ENCODE results near the gene RPP30. TPM values are rescaled to one million over a fixed set of nuclear protein-coding genes. Genes with fewer than 3 reads are reported as not detected.
A peak's percentile ranks its signal among the peaks of the same experiment; 100 is the strongest.
"Not testable (repeated sequence)": the region's sequence is repeated elsewhere in the genome, so short reads cannot be mapped to it uniquely, and the experiment has no call there.

Gene RPP30
- total RNA-seq, 1 donor from 2014 or later: 27.6 TPM

- no peak for DNase-seq (ENCODE audit: low spot score)
- peak; percentile 69 for ATAC-seq
- intact Hi-C loops (cut with DNase I): no loop called here
These were observed 59.4 kb downstream of the RPP30 start for GRCh38 chr10:90930971-90931871.

DNA sequence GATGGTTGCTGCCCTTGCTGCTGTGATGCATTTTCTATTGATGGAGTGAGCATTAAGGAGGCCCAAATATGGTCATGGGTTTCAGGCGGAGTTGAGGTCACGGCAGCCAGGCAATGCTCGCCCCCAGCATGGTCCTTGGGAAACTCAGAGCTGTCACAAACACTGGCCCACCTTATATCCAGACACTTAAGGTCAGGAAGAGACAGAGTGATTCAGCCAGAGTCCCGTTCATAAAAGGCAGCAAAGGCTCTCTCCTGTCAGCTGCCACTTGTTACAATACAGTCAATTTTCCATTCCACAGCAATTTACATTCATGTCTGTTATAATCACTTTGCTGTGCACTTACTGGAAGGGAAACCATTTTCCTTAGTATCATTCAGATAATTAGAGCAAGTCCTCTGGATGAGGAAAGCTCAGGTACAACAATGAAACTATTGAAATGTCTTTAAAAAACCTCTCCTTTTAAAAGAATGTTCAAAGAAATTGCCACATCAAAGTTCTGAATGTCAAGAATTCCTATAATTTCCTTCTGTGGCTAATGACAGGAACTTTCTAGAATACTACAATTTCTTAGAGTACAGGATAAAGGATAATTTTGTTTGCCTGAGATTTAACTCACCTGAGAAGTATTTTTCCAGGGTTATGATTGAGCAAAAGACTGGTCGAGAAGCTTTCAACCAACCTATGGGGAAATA, 64.0 kb downstream of the RPP30 start:
- intact Hi-C loops (cut with DNase I): no loop called here
- DNase-seq (ENCODE audit: low spot score): no peak
- no peak for ATAC-seq

DNA sequence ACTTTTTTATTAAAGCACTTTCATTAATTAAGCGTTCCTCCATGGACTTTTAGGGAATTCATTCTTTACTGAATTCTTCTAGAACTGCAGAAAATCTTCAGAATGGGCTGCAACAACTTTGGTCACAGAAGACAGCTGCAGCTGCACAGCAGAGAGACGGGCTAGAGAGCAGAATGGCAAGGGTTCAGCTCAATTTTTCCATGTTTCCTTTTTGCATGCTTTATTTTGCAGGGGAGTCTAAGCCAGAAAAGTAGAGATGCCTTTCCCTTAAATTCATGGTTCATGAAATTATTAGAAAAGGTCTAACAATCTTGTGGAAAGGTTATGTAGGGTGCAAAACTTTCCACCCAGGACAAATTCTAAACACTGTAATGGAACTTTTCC, 64.5 kb downstream of the RPP30 start:
- no peak for ATAC-seq
- intact Hi-C loops (cut with DNase I): no loop called here
- DNase-seq (ENCODE audit: low spot score): no peak

GRCh38 chr10:90937645-90938258, 66.0 kb downstream of the RPP30 start:
- DNase-seq (ENCODE audit: low spot score) (no peak), ATAC-seq (no peak)
- intact Hi-C loops (cut with DNase I): no loop called here

DNA sequence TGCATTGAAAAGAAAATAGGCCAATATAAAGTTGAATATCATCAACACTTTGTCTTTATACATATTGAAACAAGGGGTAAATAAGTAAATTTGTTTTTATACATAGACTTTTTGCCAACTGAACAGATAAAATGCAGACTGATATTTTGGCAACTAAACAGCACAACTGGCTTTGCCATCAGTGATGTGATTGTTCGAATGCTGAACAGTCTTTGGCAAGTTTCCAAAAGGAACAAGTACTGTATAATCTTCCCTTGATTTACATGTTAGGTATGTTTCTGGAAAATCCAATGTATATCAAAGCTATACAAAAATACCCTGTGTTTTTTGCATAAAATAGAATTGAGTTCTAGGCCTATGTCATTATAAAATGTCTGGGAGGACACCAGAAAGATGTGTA, 67.3 kb downstream of the RPP30 start:
- intact Hi-C loops (cut with DNase I): no loop called here
- ATAC-seq (no peak), DNase-seq (ENCODE audit: low spot score) (no peak)

- DNase-seq (ENCODE audit: low spot score) (no peak), ATAC-seq (no peak)
- intact Hi-C loops (cut with DNase I): no loop called here
These were observed 67.9 kb downstream of the RPP30 start for GRCh38 chr10:90939648-90940047.

- intact Hi-C loops (cut with DNase I); DNase-seq (ENCODE audit: low spot score); ATAC-seq: not testable (repeated sequence)
These were observed 71.2 kb downstream of the RPP30 start for GRCh38 chr10:90942980-90943379.

GRCh38 chr10:90944749-90945148, 73.0 kb downstream of the RPP30 start:
- ATAC-seq: no peak
- DNase-seq (ENCODE audit: low spot score): no peak
- intact Hi-C loops (cut with DNase I): no loop called here

DNA sequence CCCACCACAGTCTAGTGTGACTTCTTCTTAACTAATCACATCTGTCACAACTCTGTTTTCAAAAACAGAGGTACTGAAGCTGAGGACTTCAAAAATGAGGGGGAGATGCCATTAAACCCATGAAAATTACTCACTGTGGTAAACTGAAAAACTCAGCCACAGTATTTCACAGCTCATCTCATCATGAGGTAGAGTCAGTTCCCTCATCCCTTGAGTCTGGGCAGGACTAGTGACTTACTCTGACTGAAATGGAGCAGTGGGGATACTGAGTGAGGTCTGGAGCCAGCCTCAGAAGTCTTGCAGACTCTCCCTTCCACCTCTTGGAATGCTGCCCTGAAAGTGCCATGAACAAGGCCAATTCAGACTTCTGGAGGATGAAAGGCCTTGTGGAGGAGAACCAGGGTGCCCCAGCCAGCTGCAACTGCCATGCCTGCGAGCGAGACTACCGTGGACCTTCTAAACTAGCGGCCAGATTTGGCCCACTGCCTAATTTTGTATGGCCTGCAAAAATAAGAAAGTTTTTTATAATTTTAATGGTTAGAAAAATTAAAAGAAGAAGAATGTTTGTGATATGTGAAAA, 73.8 kb downstream of the RPP30 start:
- intact Hi-C loops (cut with DNase I): no loop called here
- ATAC-seq: no peak

DNA sequence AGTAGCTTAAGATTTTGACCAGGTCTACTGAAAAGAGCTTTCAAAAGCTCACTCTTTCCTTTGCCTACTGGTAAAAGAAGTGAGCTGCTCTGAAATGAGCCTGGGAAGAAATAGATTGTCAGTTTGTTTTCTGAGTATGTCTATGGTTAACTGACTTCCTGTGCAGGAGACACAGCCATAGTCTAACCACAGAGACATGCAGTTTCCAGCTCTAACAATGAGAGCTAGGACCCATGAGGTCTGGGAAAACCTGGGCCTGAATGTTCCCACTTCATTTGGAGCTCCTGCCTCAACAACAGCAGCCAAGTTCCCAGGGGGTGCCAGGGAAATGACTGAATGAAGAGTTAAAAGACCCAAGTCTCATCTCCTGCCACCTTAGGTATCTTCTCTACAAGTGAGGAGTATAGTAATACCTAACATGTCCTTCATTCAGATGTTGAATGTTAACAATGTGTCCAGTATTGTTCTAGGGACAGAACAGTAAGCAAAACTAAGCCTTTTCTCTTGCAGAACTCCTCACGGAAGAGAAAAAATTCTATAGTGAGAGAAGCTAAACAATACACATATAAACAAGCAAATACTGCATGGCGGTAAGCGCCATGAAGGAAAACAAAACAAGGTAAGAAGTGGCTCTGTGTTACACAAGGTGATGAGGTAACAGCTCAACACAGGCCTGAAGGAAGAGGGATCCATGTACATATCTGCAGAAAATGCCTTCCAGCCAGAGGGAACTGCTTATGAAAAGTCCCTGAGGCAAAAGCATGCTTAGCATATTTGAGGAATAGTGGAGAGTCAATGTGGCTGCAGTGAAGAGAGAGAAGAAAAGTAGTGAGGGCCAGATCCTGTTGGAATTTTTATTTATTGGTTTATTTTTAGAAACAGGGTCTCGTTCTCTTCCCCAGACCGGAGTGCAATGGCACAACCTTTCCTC, 75.5 kb downstream of the RPP30 start:
- DNase-seq (ENCODE audit: low spot score): no peak
- intact Hi-C loops (cut with DNase I): no loop called here
- no peak for ATAC-seq

More for the DNA sequence above, 73.8 kb downstream of the RPP30 start:
- DNase-seq (ENCODE audit: low spot score): no peak

Other genes starting within 250 kb of the RPP30 start
- gene HTR7, start 13.9 kb upstream of the RPP30 start, total RNA-seq: 0.94 TPM
- 0.36 TPM for gene ANKRD1, start 49.1 kb downstream of the RPP30 start, total RNA-seq